Fibroblast of pulmonary artery (primary cell): ENCODE results near the gene DENND1A.

Source experiments
- DNase-seq: peaks from one replicate; pipeline ENCODE4 v3.0.0-alpha.2; 2010; ENCODE audit warnings: low read depth
- H3K4me3 ChIP-seq: replicated peaks from 2 replicates; pipeline ENCODE4 v1.5.1; 2011; ENCODE audit warnings: low read depth, mild to moderate bottlenecking, control low read depth, low read length, moderate library complexity
- TF ChIP-seq, protein P1 (sequence below): IDR thresholded peaks from 2 replicates; pipeline ENCODE4 v1.5.1; 2011; ENCODE audit warnings: mild to moderate bottlenecking, control low read depth, low read length, inconsistent platforms; ENCODE audit errors: missing control alignments

The DENND1A gene

DNA sequence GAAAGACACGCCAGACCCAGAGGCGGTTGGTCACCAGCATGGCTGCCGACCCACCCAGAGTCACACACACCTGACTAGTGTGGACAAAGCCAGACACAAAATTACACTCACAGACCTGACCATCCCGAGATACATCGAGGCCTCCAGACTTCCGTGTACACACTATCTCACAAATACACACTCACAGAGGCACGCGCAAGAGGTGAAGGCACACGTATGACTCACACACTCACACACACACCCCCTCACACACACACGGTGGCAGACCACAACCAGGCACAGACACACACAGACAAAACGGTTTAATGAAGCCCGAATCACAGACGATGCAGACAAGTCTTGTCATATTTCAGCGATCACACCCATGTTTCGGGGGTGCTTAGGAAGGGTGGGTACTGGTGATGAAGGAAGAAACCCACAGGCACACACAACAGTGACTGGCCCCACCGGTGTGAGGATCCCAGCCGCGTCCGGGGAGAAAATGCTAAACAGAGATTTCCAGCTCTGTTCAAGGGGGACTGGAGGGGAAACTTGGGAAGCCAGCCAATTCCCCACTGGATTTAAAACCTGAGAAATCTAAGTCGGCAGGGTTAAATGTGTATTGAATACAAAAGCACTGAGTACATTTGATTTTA lies 522.6 kb downstream of the DENND1A start:
- TF ChIP-seq, protein P1, sequence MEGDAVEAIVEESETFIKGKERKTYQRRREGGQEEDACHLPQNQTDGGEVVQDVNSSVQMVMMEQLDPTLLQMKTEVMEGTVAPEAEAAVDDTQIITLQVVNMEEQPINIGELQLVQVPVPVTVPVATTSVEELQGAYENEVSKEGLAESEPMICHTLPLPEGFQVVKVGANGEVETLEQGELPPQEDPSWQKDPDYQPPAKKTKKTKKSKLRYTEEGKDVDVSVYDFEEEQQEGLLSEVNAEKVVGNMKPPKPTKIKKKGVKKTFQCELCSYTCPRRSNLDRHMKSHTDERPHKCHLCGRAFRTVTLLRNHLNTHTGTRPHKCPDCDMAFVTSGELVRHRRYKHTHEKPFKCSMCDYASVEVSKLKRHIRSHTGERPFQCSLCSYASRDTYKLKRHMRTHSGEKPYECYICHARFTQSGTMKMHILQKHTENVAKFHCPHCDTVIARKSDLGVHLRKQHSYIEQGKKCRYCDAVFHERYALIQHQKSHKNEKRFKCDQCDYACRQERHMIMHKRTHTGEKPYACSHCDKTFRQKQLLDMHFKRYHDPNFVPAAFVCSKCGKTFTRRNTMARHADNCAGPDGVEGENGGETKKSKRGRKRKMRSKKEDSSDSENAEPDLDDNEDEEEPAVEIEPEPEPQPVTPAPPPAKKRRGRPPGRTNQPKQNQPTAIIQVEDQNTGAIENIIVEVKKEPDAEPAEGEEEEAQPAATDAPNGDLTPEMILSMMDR, result no peak
- H3K4me3 ChIP-seq, result no peak overlapping the region
- DNase-seq, result peak; percentile 13

- H3K4me3 ChIP-seq, result no peak overlapping the region
- DNase-seq, result no peak
- TF ChIP-seq, protein P1, result no peak
Observed at GRCh38 chr9:123406691-123407216, 523.2 kb downstream of the DENND1A start.

GRCh38 chr9:123406016-123406415 lies 523.9 kb downstream of the DENND1A start:
- no peak for DNase-seq

DNA sequence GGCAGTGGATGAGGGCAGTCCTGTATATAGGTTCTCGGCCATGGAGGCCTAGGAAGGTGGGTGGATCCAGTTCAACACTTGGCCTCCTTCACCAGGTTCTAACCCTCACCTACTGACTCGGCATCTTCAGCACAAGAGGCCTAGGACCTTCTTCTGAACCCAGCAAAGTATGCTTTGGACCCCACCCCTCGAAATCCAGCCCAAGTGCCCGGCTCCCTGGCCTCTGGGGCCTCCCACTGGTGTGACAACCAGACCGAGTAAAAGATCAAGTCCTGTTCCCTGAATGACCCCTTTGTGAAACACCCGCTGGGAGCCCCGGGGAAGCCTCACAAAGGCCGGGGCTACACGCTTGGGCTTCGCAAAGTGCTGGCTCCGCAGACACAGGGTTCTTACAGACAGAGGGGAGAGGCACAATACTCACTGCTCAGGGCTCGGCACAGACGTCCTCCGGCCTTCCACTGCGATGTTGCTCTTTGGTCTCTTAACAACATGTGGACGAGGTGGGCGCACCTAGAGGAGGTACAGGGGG lies 526.9 kb downstream of the DENND1A start:
- TF ChIP-seq, protein P1, result no peak
- DNase-seq, result no peak
- H3K4me3 ChIP-seq, result no peak overlapping the region

More at GRCh38 chr9:123406016-123406415, 523.9 kb downstream of the DENND1A start:
- TF ChIP-seq, protein P1, result no peak
- H3K4me3 ChIP-seq, result no peak overlapping the region

DNA sequence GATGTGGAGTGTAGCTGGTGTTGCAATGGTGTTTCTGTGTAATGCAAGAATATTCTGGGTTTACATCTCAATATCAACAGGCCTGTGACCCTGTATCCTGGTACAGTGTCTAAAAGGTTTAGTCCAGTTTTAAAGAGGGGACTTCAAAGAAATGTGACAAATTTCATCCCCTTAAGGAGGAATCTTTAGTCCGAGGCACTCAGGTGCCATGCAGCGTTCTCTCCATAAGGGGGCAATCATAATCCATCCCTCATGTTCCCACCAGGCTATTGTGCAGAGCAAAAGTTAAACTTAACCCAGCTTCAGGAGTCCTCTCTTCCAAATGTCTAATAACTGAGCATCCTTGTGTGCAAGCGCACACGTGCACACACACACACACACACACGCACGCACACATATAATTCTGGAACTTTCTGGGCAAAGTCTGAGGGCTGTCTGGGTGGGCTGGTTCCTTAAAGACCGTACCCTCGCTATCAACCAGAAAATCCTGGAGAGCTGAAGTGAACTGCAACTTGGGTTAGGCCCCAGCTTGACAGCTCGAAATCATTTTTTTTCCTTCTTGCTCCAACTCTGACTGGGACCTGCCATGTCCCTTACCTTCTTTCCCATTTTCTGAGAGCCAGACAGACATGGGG lies 527.9 kb downstream of the DENND1A start:
- TF ChIP-seq, protein P1, result peak; percentile 88
- H3K4me3 ChIP-seq, result no peak overlapping the region
- DNase-seq, result peak; percentile 70

- no peak for DNase-seq
- no peak overlapping the region for H3K4me3 ChIP-seq
- TF ChIP-seq, protein P1, result no peak
Observed at GRCh38 chr9:123400926-123401503, 528.9 kb downstream of the DENND1A start.
